Ectodermal cell (in vitro differentiated cells): Measurements from ENCODE around the gene ZNF575.
A peak's percentile ranks its signal among the peaks of the same experiment; 100 is the strongest.

Source experiments
- H3K27ac ChIP-seq: 2 replicates; pipeline ENCODE4 v1.7.0; 2013; ENCODE audit warnings: mild to moderate bottlenecking, low read depth, low read length; ENCODE audit not compliant: insufficient read depth, poor library complexity, severe bottlenecking
- H3K27me3 ChIP-seq: 2 replicates; pipeline ENCODE4 v1.7.0; 2013; ENCODE audit warnings: mild to moderate bottlenecking, low read length; ENCODE audit not compliant: insufficient read depth, control insufficient read depth, poor library complexity, severe bottlenecking
- H3K36me3 ChIP-seq: one replicate; pipeline ENCODE4 v1.7.0; 2013; ENCODE audit warnings: low read length; ENCODE audit not compliant: control insufficient read depth, insufficient read depth
- H3K4me1 ChIP-seq: one replicate; pipeline ENCODE4 v1.7.0; 2013; ENCODE audit warnings: low read length; ENCODE audit not compliant: control insufficient read depth, insufficient read depth
- H3K4me3 ChIP-seq: 2 replicates; pipeline ENCODE4 v1.7.0; 2013; ENCODE audit warnings: low read depth, low read length, control low read depth; ENCODE audit not compliant: insufficient read depth
- H3K9me3 ChIP-seq: 2 replicates; pipeline ENCODE4 v1.7.0; 2013; ENCODE audit warnings: mild to moderate bottlenecking, low read length, moderate library complexity; ENCODE audit not compliant: control insufficient read depth
- WGBS, 2 experiments: methylation state at CpG; one replicate each; pipeline ENCODE4 v1.1.7; 2013; ENCODE audit warnings: missing lambda C conversion rate in 2 of 2; 5-methylcytosine and 5-hydroxymethylcytosine counted together

The ZNF575 gene

GRCh38 chr19:43498233-43498842 is 34.6 kb upstream of the ZNF575 start:
- Histone ChIP-seq H3K27ac (no peak overlapping the region), H3K36me3 (peaks cover 6% of the 10 kb centered on the region), H3K27me3 (no peaks in the 10 kb centered on the region), H3K4me1 (no peaks in the 10 kb centered on the region), H3K9me3 (no peaks in the 10 kb centered on the region), H3K4me3 (no peak overlapping the region)
- 92 to 94% methylated on average over 5 of the region's 5 CpGs for WGBS, 2 experiments

- 89 to 91% methylated on average over 3 of the region's 3 CpGs for WGBS, 2 experiments
- Histone ChIP-seq H3K4me1 (no peaks in the 10 kb centered on the region), H3K4me3 (no peak overlapping the region), H3K27me3 (no peaks in the 10 kb centered on the region), H3K36me3 (peaks cover 6% of the 10 kb centered on the region), H3K27ac (no peak overlapping the region), H3K9me3 (no peaks in the 10 kb centered on the region)
These were observed 33.9 kb upstream of the ZNF575 start for GRCh38 chr19:43499042-43499441.

- WGBS, 2 experiments: 86 to 92% methylated on average over 43 of the region's 43 CpGs
These were observed 31.1 kb upstream of the ZNF575 start for GRCh38 chr19:43501661-43502418.

GRCh38 chr19:43502419-43502976 is 30.5 kb upstream of the ZNF575 start:
- H3K36me3 ChIP-seq: peaks cover 6% of the 10 kb centered on the region
- 91 to 95% methylated on average over 23 of the region's 23 CpGs for WGBS, 2 experiments
- no peak overlapping the region for H3K27ac ChIP-seq
- no peaks in the 10 kb centered on the region for H3K4me1 ChIP-seq
- H3K27me3 ChIP-seq: no peaks in the 10 kb centered on the region
- H3K9me3 ChIP-seq: no peaks in the 10 kb centered on the region
- no peak overlapping the region for H3K4me3 ChIP-seq

More at GRCh38 chr19:43501661-43502418, 31.1 kb upstream of the ZNF575 start:
- Histone ChIP-seq H3K9me3 (no peaks in the 10 kb centered on the region), H3K4me1 (no peaks in the 10 kb centered on the region), H3K36me3 (peaks cover 6% of the 10 kb centered on the region), H3K4me3 (no peak overlapping the region), H3K27ac (no peak overlapping the region), H3K27me3 (no peaks in the 10 kb centered on the region)

GRCh38 chr19:43503501-43504425 is 29.2 kb upstream of the ZNF575 start:
- no peak overlapping the region for H3K27ac ChIP-seq
- H3K36me3 ChIP-seq: peaks cover 6% of the 10 kb centered on the region
- no peaks in the 10 kb centered on the region for H3K9me3 ChIP-seq
- peak overlapping the region; percentile 69 for H3K4me3 ChIP-seq
- H3K27me3 ChIP-seq: no peaks in the 10 kb centered on the region
- no peaks in the 10 kb centered on the region for H3K4me1 ChIP-seq
- WGBS, 2 experiments: 4% methylated on average over 64 of the region's 64 CpGs

- no peaks in the 10 kb centered on the region for H3K4me1 ChIP-seq
- H3K27me3 ChIP-seq: no peaks in the 10 kb centered on the region
- H3K9me3 ChIP-seq: no peaks in the 10 kb centered on the region
- H3K4me3 ChIP-seq: peak within 1 kb of the TSS; percentile 69
- H3K27ac ChIP-seq: no peak within 1 kb of the TSS
- peaks cover 6% of the 10 kb centered on the region for H3K36me3 ChIP-seq
- 4 to 5% methylated on average over 41 to 42 of the region's 42 CpGs for WGBS, 2 experiments
These were observed 28.4 kb upstream of the ZNF575 start, which contains the start of gene PHLDB3 for GRCh38 chr19:43504426-43505185. TSS of gene PHLDB3 (minus strand) at chr19:43504746. CDS start at chr19:43504118, 628 bp downstream.

- Histone ChIP-seq H3K4me3 (peak overlapping the region; percentile 69), H3K27me3 (no peaks in the 10 kb centered on the region), H3K27ac (no peak overlapping the region), H3K9me3 (no peaks in the 10 kb centered on the region), H3K36me3 (peaks cover 6% of the 10 kb centered on the region), H3K4me1 (no peaks in the 10 kb centered on the region)
- WGBS, 2 experiments: 83% methylated on average over 2 of the region's 3 CpGs
These were observed 27.9 kb upstream of the ZNF575 start for GRCh38 chr19:43505186-43505456.

GRCh38 chr19:43505941-43506340 is 27.0 kb upstream of the ZNF575 start:
- Histone ChIP-seq H3K4me1 (no peaks in the 10 kb centered on the region), H3K4me3 (no peak overlapping the region), H3K27ac (no peak overlapping the region), H3K27me3 (no peaks in the 10 kb centered on the region), H3K36me3 (peaks cover 6% of the 10 kb centered on the region), H3K9me3 (no peaks in the 10 kb centered on the region)
- 94 to 95% methylated on average over 4 to 5 of the region's 5 CpGs for WGBS, 2 experiments

GRCh38 chr19:43506629-43507028 is 26.4 kb upstream of the ZNF575 start:
- no peaks in the 10 kb centered on the region for H3K27me3 ChIP-seq
- no peak overlapping the region for H3K4me3 ChIP-seq
- WGBS, 2 experiments: 91 to 96% methylated on average over 5 of the region's 5 CpGs
- peaks cover 5% of the 10 kb centered on the region for H3K36me3 ChIP-seq
- H3K9me3 ChIP-seq: no peaks in the 10 kb centered on the region
- no peak overlapping the region for H3K27ac ChIP-seq
- no peaks in the 10 kb centered on the region for H3K4me1 ChIP-seq
